Measurements from ENCODE around the gene NUTM2A. TPM values are rescaled to one million over a fixed set of nuclear protein-coding genes. Genes with fewer than 3 reads are reported as not detected.
"Not testable (repeated sequence)": the region's sequence is repeated elsewhere in the genome, so short reads cannot be mapped to it uniquely, and the experiment has no call there.

The NUTM2A gene
- total and polyA plus RNA-seq, 4 donors, result 1.2 to 5.3 (median 1.7) TPM

DNA sequence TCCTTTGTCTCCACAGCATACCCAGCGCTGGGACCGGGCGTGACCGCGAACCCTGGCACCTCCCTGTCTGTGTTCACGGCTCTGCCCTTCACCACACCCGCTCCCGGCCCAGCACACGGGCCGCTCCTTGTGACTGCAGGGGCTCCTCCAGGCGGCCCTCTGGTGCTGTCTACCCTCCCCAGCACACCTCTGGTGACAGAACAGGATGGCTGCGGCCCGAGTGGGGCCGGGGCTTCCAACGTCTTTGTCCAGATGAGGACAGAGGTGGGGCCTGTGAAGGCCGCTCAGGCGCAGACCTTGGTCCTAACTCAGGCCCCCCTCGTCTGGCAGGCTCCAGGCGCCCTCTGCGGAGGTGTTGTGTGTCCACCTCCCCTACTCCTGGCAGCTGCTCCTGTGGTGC, 3.0 kb downstream of the NUTM2A start:
- not testable (repeated sequence) for H3K4me3 ChIP-seq; ATAC-seq (ENCODE audit: insufficient read depth, low FRiP score); H3K27me3 ChIP-seq (ENCODE audit: control insufficient read depth in 3 of 3, insufficient read depth in 3 of 3, low read length in 2 of 3); H3K27ac ChIP-seq (ENCODE audit: low read depth in 1 of 2, low read length in 1 of 2); H3K9ac ChIP-seq (ENCODE audit: insufficient read depth in 1 of 2, low read length in 2 of 2); H3K4me1 ChIP-seq (ENCODE audit: control insufficient read depth in 5 of 5, insufficient read depth in 5 of 5, low read length in 5 of 5); DNase-seq; H3K36me3 ChIP-seq (ENCODE audit: control insufficient read depth in 4 of 4, insufficient read depth in 4 of 4, low read length in 4 of 4); H3K9me3 ChIP-seq (ENCODE audit: control insufficient read depth in 4 of 4, insufficient read depth in 3 of 4, low read length in 3 of 4)
- WGBS, 2 donors, result 63 to 86% methylated on average over 7 to 9 of the region's 20 CpGs

GRCh38 chr10:87229211-87229610, 4.0 kb downstream of the NUTM2A start:
- not testable (repeated sequence) for H3K27me3 ChIP-seq (ENCODE audit: control insufficient read depth in 3 of 3, insufficient read depth in 3 of 3, low read length in 2 of 3); DNase-seq; H3K36me3 ChIP-seq (ENCODE audit: control insufficient read depth in 4 of 4, insufficient read depth in 4 of 4, low read length in 4 of 4); ATAC-seq (ENCODE audit: insufficient read depth, low FRiP score); H3K27ac ChIP-seq (ENCODE audit: low read depth in 1 of 2, low read length in 1 of 2); H3K4me3 ChIP-seq; H3K4me1 ChIP-seq (ENCODE audit: control insufficient read depth in 5 of 5, insufficient read depth in 5 of 5, low read length in 5 of 5); H3K9me3 ChIP-seq (ENCODE audit: control insufficient read depth in 4 of 4, insufficient read depth in 3 of 4, low read length in 3 of 4); H3K9ac ChIP-seq (ENCODE audit: insufficient read depth in 1 of 2, low read length in 2 of 2)
- 95 to 99% methylated on average over 9 of the region's 9 CpGs for WGBS, 2 donors

- not testable (repeated sequence) for H3K4me3 ChIP-seq; H3K36me3 ChIP-seq (ENCODE audit: control insufficient read depth in 4 of 4, insufficient read depth in 4 of 4, low read length in 4 of 4); H3K9me3 ChIP-seq (ENCODE audit: control insufficient read depth in 4 of 4, insufficient read depth in 3 of 4, low read length in 3 of 4); DNase-seq; H3K4me1 ChIP-seq (ENCODE audit: control insufficient read depth in 5 of 5, insufficient read depth in 5 of 5, low read length in 5 of 5); H3K27ac ChIP-seq (ENCODE audit: low read depth in 1 of 2, low read length in 1 of 2); H3K27me3 ChIP-seq (ENCODE audit: control insufficient read depth in 3 of 3, insufficient read depth in 3 of 3, low read length in 2 of 3); H3K9ac ChIP-seq (ENCODE audit: insufficient read depth in 1 of 2, low read length in 2 of 2); ATAC-seq (ENCODE audit: insufficient read depth, low FRiP score)
- WGBS, 2 donors, result 71 to 100% methylated on average over 1 to 5 of the region's 7 CpGs
Observed at GRCh38 chr10:87234854-87235253, 9.6 kb downstream of the NUTM2A start.

- 99 to 100% methylated on average over 3 of the region's 5 CpGs for WGBS, 2 donors
Observed at GRCh38 chr10:87237244-87237643, 12.0 kb downstream of the NUTM2A start.

GRCh38 chr10:87239346-87239808, 14.1 kb downstream of the NUTM2A start:
- not testable (repeated sequence) for H3K9me3 ChIP-seq (ENCODE audit: control insufficient read depth in 4 of 4, insufficient read depth in 3 of 4, low read length in 3 of 4); H3K27ac ChIP-seq (ENCODE audit: low read depth in 1 of 2, low read length in 1 of 2); H3K9ac ChIP-seq (ENCODE audit: insufficient read depth in 1 of 2, low read length in 2 of 2); DNase-seq; ATAC-seq (ENCODE audit: insufficient read depth, low FRiP score); H3K4me1 ChIP-seq (ENCODE audit: control insufficient read depth in 5 of 5, insufficient read depth in 5 of 5, low read length in 5 of 5); H3K36me3 ChIP-seq (ENCODE audit: control insufficient read depth in 4 of 4, insufficient read depth in 4 of 4, low read length in 4 of 4); H3K4me3 ChIP-seq; H3K27me3 ChIP-seq (ENCODE audit: control insufficient read depth in 3 of 3, insufficient read depth in 3 of 3, low read length in 2 of 3)
- 76 to 78% methylated on average over 2 of the region's 6 CpGs for WGBS, 2 donors

More at GRCh38 chr10:87237244-87237643, 12.0 kb downstream of the NUTM2A start:
- not testable (repeated sequence) for ATAC-seq (ENCODE audit: insufficient read depth, low FRiP score); H3K9me3 ChIP-seq (ENCODE audit: control insufficient read depth in 4 of 4, insufficient read depth in 3 of 4, low read length in 3 of 4); H3K9ac ChIP-seq (ENCODE audit: insufficient read depth in 1 of 2, low read length in 2 of 2); H3K27ac ChIP-seq (ENCODE audit: low read depth in 1 of 2, low read length in 1 of 2); H3K27me3 ChIP-seq (ENCODE audit: control insufficient read depth in 3 of 3, insufficient read depth in 3 of 3, low read length in 2 of 3); H3K4me3 ChIP-seq; H3K36me3 ChIP-seq (ENCODE audit: control insufficient read depth in 4 of 4, insufficient read depth in 4 of 4, low read length in 4 of 4); H3K4me1 ChIP-seq (ENCODE audit: control insufficient read depth in 5 of 5, insufficient read depth in 5 of 5, low read length in 5 of 5); DNase-seq

DNA sequence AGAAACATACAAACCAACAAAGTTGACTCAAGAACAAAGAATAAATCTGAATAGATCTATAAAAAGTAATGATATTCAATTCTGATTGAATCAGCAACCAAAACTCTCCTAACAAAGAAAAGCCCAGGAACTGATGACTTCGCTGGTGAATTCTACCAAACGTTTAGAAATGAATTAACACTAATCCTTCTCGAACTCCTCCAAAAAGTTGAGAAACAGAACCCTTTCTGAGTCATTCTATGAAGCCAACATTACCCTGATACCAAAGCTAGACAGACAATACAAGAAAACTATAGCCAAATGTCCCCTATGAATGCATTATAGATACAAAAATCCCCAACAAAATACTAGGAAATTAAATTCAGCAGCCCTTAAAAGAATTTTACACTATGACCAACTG, 16.9 kb downstream of the NUTM2A start:
- H3K9me3 ChIP-seq (ENCODE audit: control insufficient read depth in 4 of 4, insufficient read depth in 3 of 4, low read length in 3 of 4); H3K4me1 ChIP-seq (ENCODE audit: control insufficient read depth in 5 of 5, insufficient read depth in 5 of 5, low read length in 5 of 5); H3K36me3 ChIP-seq (ENCODE audit: control insufficient read depth in 4 of 4, insufficient read depth in 4 of 4, low read length in 4 of 4); H3K27me3 ChIP-seq (ENCODE audit: control insufficient read depth in 3 of 3, insufficient read depth in 3 of 3, low read length in 2 of 3); ATAC-seq (ENCODE audit: insufficient read depth, low FRiP score); DNase-seq; H3K9ac ChIP-seq (ENCODE audit: insufficient read depth in 1 of 2, low read length in 2 of 2); H3K27ac ChIP-seq (ENCODE audit: low read depth in 1 of 2, low read length in 1 of 2); H3K4me3 ChIP-seq: not testable (repeated sequence)
- WGBS, 2 donors, result 86 to 96% methylated on average over 3 of the region's 3 CpGs

DNA sequence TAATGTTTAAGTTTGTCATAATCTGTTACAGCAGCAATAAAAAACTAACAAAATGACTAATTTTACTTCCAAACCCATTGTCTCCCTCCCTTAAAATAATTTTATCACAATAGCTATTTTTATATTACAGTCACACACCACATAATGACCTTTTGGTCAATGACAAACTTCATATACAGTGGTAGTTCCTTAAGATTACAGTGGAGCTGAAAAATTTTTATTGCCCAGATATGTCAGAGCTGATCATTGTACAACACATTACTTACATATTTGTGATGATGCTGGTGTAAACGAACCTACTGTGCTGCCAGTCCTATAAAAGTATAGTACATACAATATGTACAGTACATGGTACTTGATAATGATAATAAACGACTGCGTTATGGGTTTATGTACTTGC, 22.1 kb downstream of the NUTM2A start:
- not testable (repeated sequence) for H3K27ac ChIP-seq (ENCODE audit: low read depth in 1 of 2, low read length in 1 of 2); ATAC-seq (ENCODE audit: insufficient read depth, low FRiP score); H3K9me3 ChIP-seq (ENCODE audit: control insufficient read depth in 4 of 4, insufficient read depth in 3 of 4, low read length in 3 of 4); H3K4me1 ChIP-seq (ENCODE audit: control insufficient read depth in 5 of 5, insufficient read depth in 5 of 5, low read length in 5 of 5); H3K27me3 ChIP-seq (ENCODE audit: control insufficient read depth in 3 of 3, insufficient read depth in 3 of 3, low read length in 2 of 3); H3K4me3 ChIP-seq; DNase-seq; H3K36me3 ChIP-seq (ENCODE audit: control insufficient read depth in 4 of 4, insufficient read depth in 4 of 4, low read length in 4 of 4); H3K9ac ChIP-seq (ENCODE audit: insufficient read depth in 1 of 2, low read length in 2 of 2)
- 79 to 88% methylated on average over 1 of the region's 3 CpGs for WGBS, 2 donors

- H3K4me1 ChIP-seq (ENCODE audit: control insufficient read depth in 5 of 5, insufficient read depth in 5 of 5, low read length in 5 of 5); H3K36me3 ChIP-seq (ENCODE audit: control insufficient read depth in 4 of 4, insufficient read depth in 4 of 4, low read length in 4 of 4); H3K27ac ChIP-seq (ENCODE audit: low read depth in 1 of 2, low read length in 1 of 2); H3K9me3 ChIP-seq (ENCODE audit: control insufficient read depth in 4 of 4, insufficient read depth in 3 of 4, low read length in 3 of 4); H3K4me3 ChIP-seq; ATAC-seq (ENCODE audit: insufficient read depth, low FRiP score); DNase-seq; H3K27me3 ChIP-seq (ENCODE audit: control insufficient read depth in 3 of 3, insufficient read depth in 3 of 3, low read length in 2 of 3); H3K9ac ChIP-seq (ENCODE audit: insufficient read depth in 1 of 2, low read length in 2 of 2): not testable (repeated sequence)
- WGBS, 2 donors, result 50% methylated on average over 1 of the region's 1 CpG; no CpG with 5 or more reads in 1 of the 2 donors
Observed at GRCh38 chr10:87248818-87249353, 23.6 kb downstream of the NUTM2A start.
